Measurements from ENCODE around the gene AMPD2. TPM values are rescaled to one million over a fixed set of nuclear protein-coding genes. Genes with fewer than 3 reads are reported as not detected.

The AMPD2 gene
- total RNA-seq, 1 experiment from 2014 or later: 79.8 TPM

GRCh38 chr1:109623601-109624161 is 4.0 kb downstream of the AMPD2 start:
- H3K27ac Mint-ChIP-seq: no peak overlapping the region; the same call in 1 of the 2 replicates

GRCh38 chr1:109624201-109625010 is 4.8 kb downstream of the AMPD2 start:
- Mint-ChIP-seq H3K9me3 (no peaks in the 10 kb centered on the region), H3K4me1 (peaks cover 24% of the 10 kb centered on the region), H3K27me3 (ENCODE audit: low read depth) (no peaks in the 10 kb centered on the region), H3K27ac (no peak overlapping the region), H3K36me3 (peaks cover 14% of the 10 kb centered on the region), H3K4me3 (no peak overlapping the region)
- ChIA-PET POLR2A (no interaction called here), CTCF (interaction anchor here (0.5 to 4.7 kb wide), 3 partner anchors 15 to 49 kb away, joined by 3 to 31 read pairs (median 4); no protein-coding TSS in a partner anchor)
- no peak for DNase-seq (ENCODE audit: low spot score)
- ATAC-seq: no peak
- TF ChIP-seq E2F1 (CRISPR knock-in tag; IDR thresholded peaks at IDR 0.05) (no peak), ERG (CRISPR knock-in tag; IDR thresholded peaks at IDR 0.05) (no peak), PRRX2 (CRISPR knock-in tag; IDR thresholded peaks at IDR 0.05) (no peak), ZNF317 (CRISPR knock-in tag; IDR thresholded peaks at IDR 0.05; ENCODE audit: borderline replicate concordance, low read depth) (no peak), IRF2 (CRISPR knock-in tag; IDR thresholded peaks at IDR 0.05; ENCODE audit: borderline replicate concordance, low read depth) (no peak), ESRRA (CRISPR knock-in tag; IDR thresholded peaks at IDR 0.05; ENCODE audit: borderline replicate concordance) (no peak), ATF1 (CRISPR knock-in tag; IDR thresholded peaks at IDR 0.05) (no peak), ZNF121 (CRISPR knock-in tag; IDR thresholded peaks at IDR 0.05) (no peak), MYBL2 (CRISPR knock-in tag; IDR thresholded peaks at IDR 0.05) (no peak), NR1H2 (CRISPR knock-in tag; IDR thresholded peaks at IDR 0.05) (no peak), SP1 (CRISPR knock-in tag; conservative IDR thresholded peaks at IDR 0.05) (no peak), ATF3 (CRISPR knock-in tag; conservative IDR thresholded peaks at IDR 0.05) (no peak), ZNF138 (CRISPR knock-in tag; conservative IDR thresholded peaks at IDR 0.05) (no peak), CTCF (IDR thresholded peaks at IDR 0.05) (no peak), ELF4 (CRISPR knock-in tag; IDR thresholded peaks at IDR 0.05; ENCODE audit: low read depth) (no peak)

More at GRCh38 chr1:109623601-109624161, 4.0 kb downstream of the AMPD2 start:
- Mint-ChIP-seq H3K9me3 (no peaks in the 10 kb centered on the region), H3K4me3 (no peak overlapping the region), H3K27me3 (ENCODE audit: low read depth) (no peaks in the 10 kb centered on the region), H3K36me3 (peaks cover 12% of the 10 kb centered on the region), H3K4me1 (peaks cover 31% of the 10 kb centered on the region)
- no peak for DNase-seq (ENCODE audit: low spot score)
- TF ChIP-seq E2F4 (CRISPR knock-in tag; IDR thresholded peaks at IDR 0.05; ENCODE audit: borderline replicate concordance, low read depth) (no peak), MAX (CRISPR knock-in tag; IDR thresholded peaks at IDR 0.05) (no peak), EMX1 (CRISPR knock-in tag; IDR thresholded peaks at IDR 0.05) (no peak), FOXP1 (CRISPR knock-in tag; IDR thresholded peaks at IDR 0.05; ENCODE audit: borderline replicate concordance) (no peak), STAT6 (CRISPR knock-in tag; conservative IDR thresholded peaks at IDR 0.05; ENCODE audit: low read depth) (no peak), CREM (CRISPR knock-in tag; IDR thresholded peaks at IDR 0.05) (no peak), NFATC4 (CRISPR knock-in tag; IDR thresholded peaks at IDR 0.05) (no peak), NFE2L1 (CRISPR knock-in tag; IDR thresholded peaks at IDR 0.05) (no peak), PRRX2 (CRISPR knock-in tag; IDR thresholded peaks at IDR 0.05) (no peak), CREB1 (CRISPR knock-in tag; IDR thresholded peaks at IDR 0.05) (no peak)
- ChIA-PET POLR2A (no interaction called here), CTCF (interaction anchor here (0.5 to 4.7 kb wide), 4 partner anchors 16 to 91 kb away, joined by 3 to 31 read pairs (median 4); no protein-coding TSS in a partner anchor)
- no peak for ATAC-seq
